GM12878 (cell line): ENCODE results near the gene PDGFA. TPM values are rescaled to one million over a fixed set of nuclear protein-coding genes. Genes with fewer than 3 reads are reported as not detected.

Experiments used
- ATAC-seq: fragments of 200-7000 bp; cut with Tn5 transposase; 3 replicates; pipeline ENCODE4 v1.9.1; 2020; ENCODE audit warnings: mild to moderate bottlenecking, moderate library complexity
- BruUV-seq: library from RNA; stranded (reverse); fragments of 400-500 nt; replicated peaks from 2 replicates; lab custom pipeline; 2021; lab: Mats Ljungman, UMichigan
- CTCF ChIA-PET: fragments of 300-600 bp; sonication (Branson Sonifier 250); formaldehyde crosslinking; extraction: SDS; loops from one replicate; lab custom pipeline; 2021; ENCODE audit warnings: inconsistent platforms; lab: Yijun Ruan, JAX
- POLR2A ChIA-PET: fragments of 350-600 bp; formaldehyde crosslinking; extraction: SDS; loops from one replicate; lab custom pipeline; 2021; ENCODE audit warnings: inconsistent platforms; lab: Charles Lee
- RAD21 ChIA-PET: fragments of 300-600 bp; sonication (Branson Sonifier 250); formaldehyde crosslinking; loops from one replicate; lab custom pipeline; 2023; ENCODE audit warnings: antibody characterized with exemption; ENCODE audit not compliant: unreplicated experiment; lab: Charles Lee
- SMC1A ChIA-PET: fragments of 300-600 bp; sonication (Branson Sonifier 250); formaldehyde crosslinking; loops from one replicate; lab custom pipeline; 2023; ENCODE audit not compliant: unreplicated experiment, uncharacterized antibody; lab: Charles Lee
- DNase-seq: peaks from one replicate; pipeline ENCODE4 v3.0.0-alpha.2; 2011; ENCODE audit warnings: low read depth, low spot score
- FAIRE-seq: peaks from 3 replicates; lab custom pipeline; 2011; peaks lifted over from hg19 to GRCh38; lab: Jason Lieb, UNC
- H2AFZ ChIP-seq: 2 replicates; pipeline ENCODE4 v1.6.0; 2011; ENCODE audit warnings: low read depth, low read length, control low read depth; ENCODE audit not compliant: control insufficient read depth
- H3K27ac ChIP-seq: 2 replicates; pipeline ENCODE4 v1.5.1; 2011; ENCODE audit warnings: control low read depth; ENCODE audit not compliant: control insufficient read depth, insufficient read depth
- H3K27me3 ChIP-seq, 2 experiments: replicated peaks in 1 of 2; 2 replicates each; pipeline versions ENCODE4 v1.6.0 to v1.6.1; 2011; ENCODE audit warnings: low read length in 1 of 2; ENCODE audit not compliant: control insufficient read depth in 2 of 2, insufficient read depth in 2 of 2
- H3K36me3 ChIP-seq, 2 experiments: 2 replicates each; pipeline ENCODE4 v1.5.1; 2011; ENCODE audit warnings: low read length in 1 of 2; ENCODE audit not compliant: control insufficient read depth in 2 of 2, insufficient read depth in 2 of 2
- H3K4me1 ChIP-seq: 2 replicates; pipeline ENCODE4 v1.6.1; 2011; ENCODE audit warnings: mild to moderate bottlenecking, low read length, moderate library complexity, mixed read lengths; ENCODE audit not compliant: control insufficient read depth, insufficient read depth
- H3K4me2 ChIP-seq: 2 replicates; pipeline ENCODE4 v1.6.0; 2011; ENCODE audit warnings: control low read depth; ENCODE audit not compliant: control insufficient read depth, insufficient read depth
- H3K4me3 ChIP-seq: fragments of 200-600 bp; sonication (generic); 2 replicates; pipeline ENCODE4 v1.5.1; 2016
- H3K79me2 ChIP-seq: 2 replicates; pipeline ENCODE4 v1.6.0; 2011; ENCODE audit warnings: low read length; ENCODE audit not compliant: control insufficient read depth, insufficient read depth
- H3K9ac ChIP-seq: 2 replicates; pipeline ENCODE4 v1.8.0; 2011; ENCODE audit warnings: low read length, control low read depth, mixed read lengths; ENCODE audit not compliant: control insufficient read depth, insufficient read depth
- H3K9me3 ChIP-seq: replicated peaks from 3 replicates; pipeline ENCODE4 v1.5.1; 2011; ENCODE audit warnings: mild to moderate bottlenecking, low read length; ENCODE audit not compliant: control insufficient read depth, insufficient read depth
- H4K20me1 ChIP-seq: 2 replicates; pipeline ENCODE4 v1.6.0; 2011; ENCODE audit not compliant: control insufficient read depth, insufficient read depth
- CBX3 ChIP-seq: fragments of 200-600 bp; sonication (generic); IDR thresholded peaks from 2 replicates; pipeline ENCODE4 v1.6.1; 2016; ENCODE audit warnings: low read depth, borderline replicate concordance
- EGR1 ChIP-seq, 2 experiments: IDR thresholded peaks; 1 replicate in 1 of 2; 2 replicates in 1 of 2; pipeline ENCODE4 v1.6.1; 2011 to 2012; ENCODE audit warnings: low read depth in 2 of 2, low read length in 2 of 2, borderline replicate concordance in 1 of 2, mild to moderate bottlenecking in 1 of 2, moderate library complexity in 1 of 2
- HCFC1 ChIP-seq: fragments of 150-350 bp; IDR thresholded peaks from 2 replicates; pipeline ENCODE4 v1.6.1; 2014; ENCODE audit warnings: low read length
- JUND ChIP-seq: IDR thresholded peaks from 2 replicates; pipeline ENCODE4 v1.6.1; 2012; ENCODE audit warnings: low read depth, mild to moderate bottlenecking, low read length, improper control_type of control experiment, moderate library complexity
- MEF2A ChIP-seq: IDR thresholded peaks from 2 replicates; pipeline ENCODE4 v1.6.1; 2011; ENCODE audit warnings: low read depth, mild to moderate bottlenecking, low read length, moderate library complexity; ENCODE audit not compliant: insufficient read depth
- MTA3 ChIP-seq: IDR thresholded peaks from 2 replicates; pipeline ENCODE4 v1.6.1; 2012; ENCODE audit warnings: low read length, inconsistent platforms, borderline replicate concordance
- SIN3A ChIP-seq: IDR thresholded peaks from 2 replicates; pipeline ENCODE4 v1.6.1; 2012; ENCODE audit warnings: low read depth, low read length, improper control_type of control experiment
- TBL1XR1 ChIP-seq: IDR thresholded peaks from 2 replicates; pipeline ENCODE4 v1.6.1; 2012; ENCODE audit warnings: low read depth, low read length, improper control_type of control experiment
- TCF3 ChIP-seq: IDR thresholded peaks from 2 replicates; pipeline ENCODE4 v1.6.1; 2012; ENCODE audit warnings: low read depth, mild to moderate bottlenecking, low read length, borderline replicate concordance; ENCODE audit not compliant: insufficient read depth
- WGBS: methylation state at CpG from one replicate; pipeline ENCODE4 v1.1.6; 2016; ENCODE audit warnings: low lambda C conversion rate; ENCODE audit not compliant: insufficient replicate concordance, insufficient coverage; ENCODE audit errors: missing lambda C conversion rate; 5-methylcytosine and 5-hydroxymethylcytosine counted together
- in situ Hi-C: fragments of 300-500 bp; cut with MboI; formaldehyde crosslinking; loops from 9 replicates; pipeline ENCODE4 v1.14.3; 2018; ENCODE audit warnings: mixed read lengths
- intact Hi-C: fragments of 100-400 bp; cut with micrococcal nuclease; formaldehyde crosslinking; loops from one replicate; pipeline ENCODE4 v1.14.2; 2022; ENCODE audit not compliant: unreplicated experiment
- polyA plus RNA-seq, 11 experiments: library from polyadenylated mRNA; depleted of rRNA in 4 of 11; unstranded in 6 of 11; stranded (reverse) in 5 of 11; fragments of >200 nt; fragmentation: Nextera tagmentation in 4 of 11; fragmentation: Illumina TruSeq in 1 of 11; extraction: Ambion mirVana in 4 of 11; extraction: Trizol in 1 of 11; gene quantifications; 1 replicate in 1 of 11; 2 replicates in 10 of 11; pipeline versions ENCODE4 v1.2.1 to v1.2.3, GENCODE V29; 2011 to 2016; ENCODE audit warnings: inconsistent platforms in 2 of 11, missing spikeins in 2 of 11, low read depth in 1 of 11
- total RNA-seq, 4 experiments: library from RNA; depleted of rRNA in 3 of 4; stranded (reverse); fragments of >200 nt in 3 of 4; fragmentation: Illumina TruSeq in 1 of 4; extraction: Trizol in 1 of 4; gene quantifications; 2 replicates each; pipeline versions ENCODE4 v1.2.1 to v1.2.3, GENCODE V29; 2013 to 2021
- TF ChIP-seq, protein P1 (sequence below): fragments of 450-650 bp; IDR thresholded peaks from 2 replicates; pipeline ENCODE4 v1.6.1; 2018; ENCODE audit warnings: borderline replicate concordance, mild to moderate bottlenecking; ENCODE audit not compliant: partially characterized antibody
- TF ChIP-seq, protein P2 (sequence below): fragments of 450-650 bp; IDR thresholded peaks from 2 replicates; pipeline ENCODE4 v1.6.1; 2017; ENCODE audit warnings: mild to moderate bottlenecking, low read depth, inconsistent platforms; ENCODE audit not compliant: poor library complexity, severe bottlenecking
- TF ChIP-seq, protein P3 (sequence below): IDR thresholded peaks from 2 replicates; pipeline ENCODE4 v1.6.1; 2012; ENCODE audit warnings: improper control_type of control experiment, low read depth, low read length; ENCODE audit not compliant: insufficient replicate concordance

The PDGFA gene
- total and polyA plus RNA-seq, 10 of the 15 experiments (the other 5 are each of a cell fraction or from before 2014, with no cell fraction given), result 2.5 to 10.0 (median 5.6) TPM

DNA sequence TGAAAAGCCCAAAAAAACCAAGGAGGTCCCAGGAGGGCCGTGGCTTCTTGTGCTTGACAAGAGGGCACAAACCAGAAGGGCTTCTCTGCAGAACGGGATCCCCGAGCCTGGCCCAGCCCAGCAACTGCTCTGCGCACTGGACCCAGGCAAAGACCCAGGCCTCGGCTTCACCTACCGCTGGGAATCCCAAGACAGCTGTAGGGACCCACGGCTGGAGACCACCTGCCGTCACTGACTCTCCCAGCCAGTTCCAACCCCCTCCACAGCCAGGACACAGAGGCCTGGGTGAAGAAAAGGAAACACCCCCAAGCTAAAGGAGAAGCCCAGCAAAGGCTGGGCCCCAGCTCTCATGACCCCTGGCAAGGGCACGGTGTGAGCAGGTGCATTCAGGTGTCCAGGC, 24.3 kb downstream of the PDGFA start (continued):
- TF ChIP-seq, protein P1, sequence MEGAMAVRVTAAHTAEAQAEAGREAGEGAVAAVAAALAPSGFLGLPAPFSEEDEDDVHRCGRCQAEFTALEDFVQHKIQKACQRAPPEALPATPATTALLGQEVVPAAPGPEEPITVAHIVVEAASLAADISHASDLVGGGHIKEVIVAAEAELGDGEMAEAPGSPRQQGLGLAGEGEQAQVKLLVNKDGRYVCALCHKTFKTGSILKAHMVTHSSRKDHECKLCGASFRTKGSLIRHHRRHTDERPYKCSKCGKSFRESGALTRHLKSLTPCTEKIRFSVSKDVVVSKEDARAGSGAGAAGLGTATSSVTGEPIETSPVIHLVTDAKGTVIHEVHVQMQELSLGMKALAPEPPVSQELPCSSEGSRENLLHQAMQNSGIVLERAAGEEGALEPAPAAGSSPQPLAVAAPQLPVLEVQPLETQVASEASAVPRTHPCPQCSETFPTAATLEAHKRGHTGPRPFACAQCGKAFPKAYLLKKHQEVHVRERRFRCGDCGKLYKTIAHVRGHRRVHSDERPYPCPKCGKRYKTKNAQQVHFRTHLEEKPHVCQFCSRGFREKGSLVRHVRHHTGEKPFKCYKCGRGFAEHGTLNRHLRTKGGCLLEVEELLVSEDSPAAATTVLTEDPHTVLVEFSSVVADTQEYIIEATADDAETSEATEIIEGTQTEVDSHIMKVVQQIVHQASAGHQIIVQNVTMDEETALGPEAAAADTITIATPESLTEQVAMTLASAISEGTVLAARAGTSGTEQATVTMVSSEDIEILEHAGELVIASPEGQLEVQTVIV, result no peak
- TF ChIP-seq MEF2A, result no peak

- TF ChIP-seq TCF3, result no peak
- no peak for TF ChIP-seq HCFC1
- no peak for TF ChIP-seq TBL1XR1
- no peak for TF ChIP-seq SIN3A
- TF ChIP-seq CBX3, result no peak
- no peak for TF ChIP-seq JUND
- TF ChIP-seq EGR1 (IDR thresholded peaks at IDR 0.05; ENCODE audit: borderline replicate concordance in 1 of 2, low read depth in 2 of 2, low read length in 2 of 2), result no peak
- TF ChIP-seq MTA3, result no peak
- TF ChIP-seq, protein P2, sequence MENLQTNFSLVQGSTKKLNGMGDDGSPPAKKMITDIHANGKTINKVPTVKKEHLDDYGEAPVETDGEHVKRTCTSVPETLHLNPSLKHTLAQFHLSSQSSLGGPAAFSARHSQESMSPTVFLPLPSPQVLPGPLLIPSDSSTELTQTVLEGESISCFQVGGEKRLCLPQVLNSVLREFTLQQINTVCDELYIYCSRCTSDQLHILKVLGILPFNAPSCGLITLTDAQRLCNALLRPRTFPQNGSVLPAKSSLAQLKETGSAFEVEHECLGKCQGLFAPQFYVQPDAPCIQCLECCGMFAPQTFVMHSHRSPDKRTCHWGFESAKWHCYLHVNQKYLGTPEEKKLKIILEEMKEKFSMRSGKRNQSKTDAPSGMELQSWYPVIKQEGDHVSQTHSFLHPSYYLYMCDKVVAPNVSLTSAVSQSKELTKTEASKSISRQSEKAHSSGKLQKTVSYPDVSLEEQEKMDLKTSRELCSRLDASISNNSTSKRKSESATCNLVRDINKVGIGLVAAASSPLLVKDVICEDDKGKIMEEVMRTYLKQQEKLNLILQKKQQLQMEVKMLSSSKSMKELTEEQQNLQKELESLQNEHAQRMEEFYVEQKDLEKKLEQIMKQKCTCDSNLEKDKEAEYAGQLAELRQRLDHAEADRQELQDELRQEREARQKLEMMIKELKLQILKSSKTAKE, result no peak
- TF ChIP-seq, protein P3, sequence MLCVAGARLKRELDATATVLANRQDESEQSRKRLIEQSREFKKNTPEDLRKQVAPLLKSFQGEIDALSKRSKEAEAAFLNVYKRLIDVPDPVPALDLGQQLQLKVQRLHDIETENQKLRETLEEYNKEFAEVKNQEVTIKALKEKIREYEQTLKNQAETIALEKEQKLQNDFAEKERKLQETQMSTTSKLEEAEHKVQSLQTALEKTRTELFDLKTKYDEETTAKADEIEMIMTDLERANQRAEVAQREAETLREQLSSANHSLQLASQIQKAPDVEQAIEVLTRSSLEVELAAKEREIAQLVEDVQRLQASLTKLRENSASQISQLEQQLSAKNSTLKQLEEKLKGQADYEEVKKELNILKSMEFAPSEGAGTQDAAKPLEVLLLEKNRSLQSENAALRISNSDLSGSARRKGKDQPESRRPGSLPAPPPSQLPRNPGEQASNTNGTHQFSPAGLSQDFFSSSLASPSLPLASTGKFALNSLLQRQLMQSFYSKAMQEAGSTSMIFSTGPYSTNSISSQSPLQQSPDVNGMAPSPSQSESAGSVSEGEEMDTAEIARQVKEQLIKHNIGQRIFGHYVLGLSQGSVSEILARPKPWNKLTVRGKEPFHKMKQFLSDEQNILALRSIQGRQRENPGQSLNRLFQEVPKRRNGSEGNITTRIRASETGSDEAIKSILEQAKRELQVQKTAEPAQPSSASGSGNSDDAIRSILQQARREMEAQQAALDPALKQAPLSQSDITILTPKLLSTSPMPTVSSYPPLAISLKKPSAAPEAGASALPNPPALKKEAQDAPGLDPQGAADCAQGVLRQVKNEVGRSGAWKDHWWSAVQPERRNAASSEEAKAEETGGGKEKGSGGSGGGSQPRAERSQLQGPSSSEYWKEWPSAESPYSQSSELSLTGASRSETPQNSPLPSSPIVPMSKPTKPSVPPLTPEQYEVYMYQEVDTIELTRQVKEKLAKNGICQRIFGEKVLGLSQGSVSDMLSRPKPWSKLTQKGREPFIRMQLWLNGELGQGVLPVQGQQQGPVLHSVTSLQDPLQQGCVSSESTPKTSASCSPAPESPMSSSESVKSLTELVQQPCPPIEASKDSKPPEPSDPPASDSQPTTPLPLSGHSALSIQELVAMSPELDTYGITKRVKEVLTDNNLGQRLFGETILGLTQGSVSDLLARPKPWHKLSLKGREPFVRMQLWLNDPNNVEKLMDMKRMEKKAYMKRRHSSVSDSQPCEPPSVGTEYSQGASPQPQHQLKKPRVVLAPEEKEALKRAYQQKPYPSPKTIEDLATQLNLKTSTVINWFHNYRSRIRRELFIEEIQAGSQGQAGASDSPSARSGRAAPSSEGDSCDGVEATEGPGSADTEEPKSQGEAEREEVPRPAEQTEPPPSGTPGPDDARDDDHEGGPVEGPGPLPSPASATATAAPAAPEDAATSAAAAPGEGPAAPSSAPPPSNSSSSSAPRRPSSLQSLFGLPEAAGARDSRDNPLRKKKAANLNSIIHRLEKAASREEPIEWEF, result no peak
- TF ChIP-seq, all 136 proteins: peak for 0
- no peaks in the 10 kb centered on the region for H4K20me1 ChIP-seq
- H2AFZ ChIP-seq, result no peak overlapping the region
- in situ Hi-C loops, result no loop called here
- H3K4me2 ChIP-seq, result no peak overlapping the region
- no peak overlapping the region for H3K27ac ChIP-seq
- no peaks in the 10 kb centered on the region for H3K27me3 ChIP-seq
- intact Hi-C loops, result no loop called here
- 76% methylated on average over 6 of the region's 6 CpGs for WGBS
- CTCF ChIA-PET, result no interaction called here
- BruUV-seq, result no TSS peak
- no peaks in the 10 kb centered on the region for H3K79me2 ChIP-seq
- no peak for FAIRE-seq
- SMC1A ChIA-PET, result no interaction called here
- RAD21 ChIA-PET, result no interaction called here
- no peak overlapping the region for H3K9ac ChIP-seq
- no peak for DNase-seq
- peaks cover 0 to 1% of the 10 kb centered on the region in 2 experiments; a peak in 1 of 4 replicates for H3K36me3 ChIP-seq
- H3K4me3 ChIP-seq, result no peak overlapping the region
- no peaks in the 10 kb centered on the region; the same call in 2 of the 3 replicates for H3K9me3 ChIP-seq
- no peaks in the 10 kb centered on the region for H3K4me1 ChIP-seq
- POLR2A ChIA-PET, result no interaction called here
- ATAC-seq, result no peak
These were observed 24.7 kb downstream of the PDGFA start for GRCh38 chr7:494906-495305.
